T-helper 1 cell (primary cell): Measurements from ENCODE around the gene NFAT5.
"Not testable (repeated sequence)": the region's sequence is repeated elsewhere in the genome, so short reads cannot be mapped to it uniquely, and the experiment has no call there.

Source experiments
- DNase-seq, 5 donors: peaks; one replicate each; pipeline ENCODE4 v3.0.0-alpha.2; 2012 to 2020

The NFAT5 gene

DNA sequence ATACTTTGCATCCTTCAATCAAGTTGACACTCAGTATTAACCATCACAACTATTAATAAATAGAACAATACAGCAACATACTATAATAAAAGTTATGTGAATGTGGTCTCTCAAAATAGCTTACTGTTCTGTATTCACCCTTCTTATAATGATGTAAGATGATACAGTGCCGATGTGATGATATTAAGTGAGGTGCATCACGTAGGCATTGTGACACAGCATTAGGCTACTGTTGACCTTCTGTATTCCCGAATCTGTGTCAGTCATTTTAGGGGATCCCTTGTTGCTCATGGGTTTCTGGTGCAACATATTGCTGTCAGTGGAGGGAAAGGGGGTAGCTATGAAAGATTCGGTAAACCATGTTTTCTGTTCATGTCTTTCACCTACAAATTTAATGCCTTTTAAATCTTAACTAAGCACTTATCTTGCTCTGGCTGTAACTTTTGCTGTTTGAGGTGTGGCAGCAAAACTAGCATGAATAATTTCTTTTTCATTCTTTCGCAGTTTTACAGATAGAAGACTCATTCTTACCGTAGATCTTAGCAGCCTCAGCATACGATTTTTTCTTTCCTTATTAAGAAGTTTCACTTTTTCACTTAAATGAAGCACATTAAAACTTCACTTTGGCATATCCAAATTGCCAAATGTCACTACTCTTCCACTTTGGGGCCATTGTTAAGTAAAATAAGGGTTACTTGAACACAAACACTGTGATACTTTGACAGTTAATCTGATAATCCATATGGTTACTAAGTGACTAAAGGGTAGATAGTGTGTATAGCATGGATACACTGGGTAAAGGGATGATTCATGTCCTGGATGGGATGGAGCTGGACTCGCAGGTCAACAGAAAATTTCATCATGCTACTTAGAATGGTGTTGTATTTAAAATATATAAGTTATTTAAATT lies 29.6 kb downstream of the NFAT5 start:
- DNase-seq = no peak

DNA sequence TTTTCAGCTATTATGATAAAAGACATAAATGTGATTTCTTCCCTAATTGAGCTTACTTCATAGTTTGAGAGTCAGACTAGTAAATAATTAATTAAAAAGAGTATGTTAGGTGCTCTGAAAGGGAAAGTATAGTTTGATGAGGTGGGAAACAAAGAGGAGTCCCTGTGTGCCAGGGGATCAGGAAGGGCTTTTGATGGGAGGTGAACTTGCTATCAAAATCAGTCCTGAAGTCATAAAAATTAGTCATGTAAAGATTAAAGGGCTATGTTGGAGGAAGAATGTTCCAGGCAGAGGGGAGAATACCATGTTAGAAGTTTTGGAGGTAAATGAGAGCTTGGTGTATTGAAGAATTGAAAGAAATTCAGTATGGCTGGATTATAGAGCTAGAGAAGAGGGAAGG lies 31.0 kb downstream of the NFAT5 start:
- no peak for DNase-seq

- no peak for DNase-seq
These were observed 32.3 kb downstream of the NFAT5 start for GRCh38 chr16:69598045-69598444.

DNA sequence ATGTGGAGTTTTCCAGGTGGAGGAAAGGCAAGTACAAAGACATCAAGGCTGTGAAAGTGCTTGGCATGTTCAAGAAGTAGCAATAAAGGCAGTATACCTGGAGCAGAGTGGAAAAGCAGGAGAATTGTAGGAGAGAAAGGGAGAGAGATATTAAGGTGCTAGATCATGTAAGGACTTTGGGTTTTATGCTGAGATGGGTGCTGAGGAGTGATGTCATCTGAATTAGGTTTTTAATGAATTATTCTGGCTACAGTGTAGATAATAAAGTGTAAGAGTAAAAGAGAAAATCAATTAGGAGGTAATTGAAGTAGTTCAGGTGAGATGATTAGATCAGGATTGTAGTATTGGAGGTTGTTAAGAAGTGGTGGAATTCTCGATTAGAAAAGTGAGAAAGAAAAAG lies 34.0 kb downstream of the NFAT5 start:
- no peak for DNase-seq

DNA sequence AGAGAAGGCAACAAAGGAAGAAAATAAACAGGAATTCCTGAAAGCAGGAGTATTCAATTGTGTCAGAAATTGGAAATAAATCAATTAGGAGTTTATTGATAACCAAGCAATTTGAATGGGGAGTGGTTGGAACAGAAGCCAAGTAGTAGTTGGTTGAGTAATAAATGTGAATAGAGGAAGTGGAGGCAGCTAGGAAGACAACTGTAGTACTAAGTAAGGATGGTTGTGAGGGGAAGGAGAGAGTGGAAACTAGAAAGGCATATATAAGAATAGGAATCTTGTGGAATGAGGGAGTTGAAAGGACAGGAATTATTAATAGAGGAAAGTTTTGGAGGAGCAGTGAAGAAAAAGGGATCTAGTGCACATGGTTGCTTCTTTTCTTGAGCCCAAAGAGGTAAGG lies 34.4 kb downstream of the NFAT5 start:
- DNase-seq = no peak

GRCh38 chr16:69601250-69601649 lies 35.5 kb downstream of the NFAT5 start:
- DNase-seq = no peak

- no peak for DNase-seq
These were observed 41.2 kb downstream of the NFAT5 start for GRCh38 chr16:69606985-69607384.

DNA sequence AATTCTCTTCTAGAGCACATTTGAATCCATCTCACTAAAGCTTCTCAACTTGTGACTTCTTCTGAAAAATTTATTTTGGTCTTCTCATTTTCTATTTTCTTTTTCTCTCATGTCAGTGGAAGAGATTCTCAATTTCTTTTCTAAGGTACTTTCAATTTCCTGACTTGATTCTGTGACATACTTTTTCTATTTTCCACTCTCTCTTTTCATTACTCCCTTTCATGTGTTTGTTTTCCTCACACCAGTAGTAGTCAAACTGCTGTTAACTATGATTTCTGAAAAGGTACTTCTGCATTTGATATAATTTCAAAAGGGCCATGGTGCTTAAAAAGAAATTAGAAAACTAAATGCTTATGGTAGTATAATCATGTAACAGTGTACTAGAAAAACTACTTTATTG lies 41.9 kb downstream of the NFAT5 start:
- no peak for DNase-seq

DNA sequence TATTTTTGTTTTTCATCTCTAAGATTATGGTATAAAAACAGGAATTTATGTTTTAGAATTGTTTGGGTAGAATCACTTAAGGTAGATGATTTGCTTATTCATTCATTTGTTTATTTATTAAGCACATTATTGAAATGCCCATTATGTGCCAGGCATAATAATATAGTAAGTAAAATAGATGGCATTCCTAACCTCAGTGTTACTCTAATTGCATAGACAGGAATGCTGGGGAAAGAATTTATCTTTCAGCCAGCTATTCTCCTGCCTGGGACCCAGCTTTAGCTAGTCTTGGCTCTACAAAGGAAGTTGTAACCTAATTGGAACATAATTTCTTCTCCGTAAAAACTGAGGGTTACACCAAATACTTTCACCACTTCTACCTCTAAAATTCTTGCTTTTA lies 44.6 kb downstream of the NFAT5 start:
- no peak for DNase-seq

DNA sequence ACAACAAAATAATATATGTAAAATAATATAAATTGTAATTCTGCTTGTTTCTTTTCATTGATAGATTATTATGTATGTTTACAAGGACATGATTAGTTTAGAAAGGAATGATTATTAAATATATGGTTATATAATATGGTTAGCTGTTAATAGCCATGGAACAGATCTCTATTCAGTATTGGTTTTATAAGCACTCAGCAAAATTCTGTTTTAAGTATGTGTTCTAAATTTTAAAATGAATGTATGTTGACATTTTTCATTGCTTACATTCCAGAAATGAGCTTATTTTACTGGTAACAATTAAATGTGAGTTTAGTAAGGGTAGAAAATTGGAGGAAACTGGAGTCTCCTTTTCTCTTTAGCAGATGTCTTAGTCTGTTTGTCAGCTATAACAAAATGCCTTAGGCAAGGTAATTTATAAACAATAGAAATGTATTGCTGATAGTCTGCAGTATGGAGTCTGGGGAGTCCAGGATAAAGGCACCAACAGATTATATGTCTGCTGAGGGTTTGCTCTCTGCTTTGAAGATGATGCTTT lies 45.4 kb downstream of the NFAT5 start:
- DNase-seq = no peak

DNA sequence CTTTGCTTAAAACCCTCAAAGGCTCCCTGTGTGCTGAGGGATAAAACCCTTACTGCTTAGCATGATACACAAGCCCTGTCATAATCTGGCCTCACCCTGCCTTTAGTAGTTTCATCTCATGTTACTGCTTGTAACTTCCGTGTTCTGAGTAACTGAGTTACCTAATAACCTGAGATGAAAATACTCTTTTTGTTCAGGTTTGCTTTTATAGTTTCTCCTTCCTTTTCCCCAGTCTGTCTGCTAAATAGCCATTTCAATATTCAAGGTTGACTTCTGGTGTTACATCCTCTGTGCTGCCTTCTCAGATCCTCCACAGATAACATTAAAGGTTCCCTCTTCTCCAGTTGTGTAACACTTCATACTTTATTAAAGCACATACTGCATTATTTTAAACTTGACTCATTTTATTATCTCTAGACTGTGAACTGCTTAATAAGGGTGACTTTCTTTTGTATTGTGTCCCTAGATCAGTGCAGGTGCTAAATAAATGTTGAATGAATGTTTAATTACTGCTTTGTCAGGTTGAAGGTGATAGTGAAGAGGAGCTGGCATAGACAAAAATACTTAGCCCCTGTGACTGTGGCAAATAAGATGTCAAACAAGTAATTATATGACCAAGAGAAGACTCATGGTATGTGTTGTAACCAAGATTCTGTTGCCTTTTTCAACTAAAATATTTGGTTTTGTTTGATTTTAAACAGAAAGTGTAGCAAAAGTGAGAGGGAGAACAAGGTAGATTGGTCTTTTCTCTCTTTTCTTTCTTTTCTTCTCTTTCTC lies 47.8 kb downstream of the NFAT5 start:
- DNase-seq = no peak

GRCh38 chr16:69615528-69615927 lies 49.8 kb downstream of the NFAT5 start:
- DNase-seq = no peak

DNA sequence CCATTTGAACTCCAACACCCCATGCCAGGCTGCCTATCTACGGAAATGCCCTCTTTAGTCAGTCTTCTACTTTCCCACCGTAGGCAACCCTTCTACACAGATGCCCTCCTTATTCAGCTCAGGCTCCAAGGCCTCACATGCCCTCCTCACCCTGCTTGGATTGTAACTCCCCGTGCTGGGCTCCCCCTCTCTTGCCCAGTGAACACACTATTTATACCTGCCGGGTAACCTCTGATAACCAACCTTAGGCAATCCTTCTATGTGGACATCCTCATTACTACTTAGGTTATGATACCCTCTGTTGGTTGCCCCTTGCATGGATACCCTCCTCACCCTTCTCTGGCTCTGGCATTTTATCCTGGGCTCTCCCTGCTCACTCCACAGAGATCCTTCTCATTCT lies 50.3 kb downstream of the NFAT5 start:
- no peak for DNase-seq

DNA sequence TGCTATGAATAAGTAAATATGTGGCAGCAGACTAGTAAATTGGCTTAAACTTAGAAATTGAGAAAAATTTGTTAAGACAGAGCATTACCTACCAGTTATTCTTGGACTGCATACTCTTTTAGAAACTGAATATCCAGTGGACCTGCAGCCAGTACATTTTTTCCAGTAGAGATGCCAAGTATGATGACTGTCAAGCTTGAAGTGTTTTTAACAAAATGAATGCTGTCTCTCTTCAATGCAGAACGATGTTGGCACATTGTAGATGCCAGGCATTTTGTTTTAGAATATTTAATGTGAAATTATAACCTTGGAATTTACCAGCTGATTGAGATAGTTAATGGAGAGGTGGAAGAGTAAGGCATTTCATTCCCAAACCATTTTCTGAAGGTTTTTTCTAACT lies 52.5 kb downstream of the NFAT5 start:
- no peak for DNase-seq

GRCh38 chr16:69618721-69619120 lies 53.0 kb downstream of the NFAT5 start:
- no peak for DNase-seq

DNA sequence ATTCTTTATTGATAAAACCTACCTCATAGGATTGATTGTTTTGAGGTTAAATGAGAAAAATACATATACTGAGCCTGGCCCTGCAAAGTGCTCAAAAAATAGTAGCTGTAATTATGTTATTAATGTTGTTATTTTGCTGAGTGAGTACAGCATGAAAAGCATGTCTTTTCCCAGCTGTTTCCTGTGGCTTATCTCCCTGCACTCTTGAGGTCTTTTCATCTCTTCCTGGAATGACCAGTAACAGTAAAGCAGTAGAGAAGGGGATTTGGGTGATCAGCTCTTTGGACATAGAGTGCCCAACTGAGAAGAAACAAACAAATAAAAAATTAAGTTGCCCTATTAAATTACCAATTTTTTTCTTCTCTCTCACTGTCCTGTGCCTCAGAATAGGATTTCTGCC lies 53.7 kb downstream of the NFAT5 start:
- no peak for DNase-seq

- DNase-seq = no peak
These were observed 54.8 kb downstream of the NFAT5 start for GRCh38 chr16:69620573-69620972.

DNA sequence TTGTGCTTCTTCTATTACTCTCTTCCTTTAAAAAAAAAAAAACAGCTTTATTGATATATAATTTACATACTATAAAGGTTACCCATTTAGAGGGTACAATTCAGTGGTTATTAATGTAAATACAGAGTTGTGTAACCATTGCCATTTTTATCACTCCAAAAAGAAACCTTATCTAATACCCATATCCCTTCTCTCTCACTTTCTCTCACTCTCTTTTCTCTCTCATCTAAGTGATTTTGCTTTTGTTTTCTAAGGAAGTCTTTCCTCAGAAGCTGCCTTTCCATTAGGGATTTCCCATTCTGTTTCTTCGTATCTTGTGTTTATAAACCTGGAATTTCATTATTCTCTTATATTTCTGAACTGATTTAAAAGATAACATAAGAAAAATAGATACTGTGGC lies 55.5 kb downstream of the NFAT5 start:
- DNase-seq = no peak

DNA sequence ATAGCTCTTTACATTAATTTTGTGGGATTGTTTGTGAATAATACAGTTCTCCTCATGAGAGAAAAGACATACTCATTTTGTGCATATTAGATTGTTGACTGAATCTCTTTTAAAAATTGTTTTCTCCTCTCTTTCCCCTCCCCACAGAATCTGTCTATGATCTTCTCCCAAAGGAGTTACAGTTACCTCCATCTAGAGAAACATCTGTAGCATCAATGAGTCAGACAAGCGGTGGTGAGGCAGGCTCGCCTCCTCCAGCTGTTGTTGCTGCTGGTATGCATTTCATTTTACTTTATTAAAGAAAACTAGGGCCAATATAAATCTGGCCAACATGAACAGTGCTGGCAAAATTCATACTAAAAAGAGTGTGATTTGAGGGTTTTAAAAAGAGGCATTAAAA lies 60.5 kb downstream of the NFAT5 start:
- no peak for DNase-seq

- no peak for DNase-seq
These were observed 67.1 kb downstream of the NFAT5 start for GRCh38 chr16:69632828-69633227.

DNA sequence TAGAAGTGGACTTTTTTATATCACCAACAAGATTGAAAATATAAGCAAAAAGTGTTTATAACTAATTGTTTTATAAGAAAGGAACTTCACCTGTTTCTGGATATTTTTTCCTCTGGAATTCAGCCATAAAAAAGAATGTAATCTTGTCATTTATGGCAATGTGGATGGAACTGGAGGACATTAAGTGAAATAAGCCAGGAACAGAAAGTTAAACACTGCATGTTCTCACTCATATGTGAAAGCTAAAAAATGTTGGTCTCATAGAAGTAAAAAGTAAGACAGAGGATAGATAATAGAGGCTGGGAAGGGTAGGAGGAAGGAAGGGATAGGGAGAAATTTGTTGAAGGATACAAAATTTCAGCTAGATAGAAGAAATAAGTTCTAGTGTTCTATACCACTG lies 67.6 kb downstream of the NFAT5 start:
- no peak for DNase-seq

GRCh38 chr16:69636563-69637146 lies 70.9 kb downstream of the NFAT5 start:
- not testable (repeated sequence) for DNase-seq

DNA sequence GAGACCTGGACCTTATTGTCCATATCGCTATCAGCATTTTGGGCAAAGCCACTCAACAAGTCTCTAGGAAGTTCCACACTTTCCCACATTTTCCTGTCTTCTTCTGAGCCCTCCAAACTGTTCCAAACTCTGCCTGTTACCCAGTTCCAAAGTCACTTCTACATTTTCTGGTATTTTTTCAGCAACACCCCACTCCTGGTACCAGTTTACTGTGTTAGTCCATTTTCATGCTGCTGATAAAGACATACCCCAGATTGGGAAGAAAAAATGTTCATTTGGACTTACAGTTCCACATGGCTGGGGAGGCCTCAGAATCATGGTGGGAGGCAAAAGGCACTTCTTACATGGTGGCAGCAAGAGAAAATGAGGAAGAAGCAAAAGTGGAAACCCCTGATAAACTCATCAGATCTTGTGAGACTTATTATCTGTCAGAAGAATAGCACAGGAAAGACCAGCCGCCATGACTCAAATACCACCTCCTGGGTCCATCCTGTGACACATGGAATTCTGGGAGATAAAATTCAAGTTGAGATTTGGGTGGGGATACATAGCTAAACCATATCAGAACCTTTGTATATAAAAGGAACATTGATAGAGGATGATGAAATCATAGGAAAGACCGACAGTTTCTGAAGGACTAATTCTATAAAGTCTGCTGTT lies 71.6 kb downstream of the NFAT5 start:
- DNase-seq = not testable (repeated sequence)
